ENCODE measurements around the gene PPP1R12C. TPM values are rescaled to one million over a fixed set of nuclear protein-coding genes. Genes with fewer than 3 reads are reported as not detected.

PPP1R12C gene
- total RNA-seq, 1 donor from 2014 or later, result 228 TPM

DNA sequence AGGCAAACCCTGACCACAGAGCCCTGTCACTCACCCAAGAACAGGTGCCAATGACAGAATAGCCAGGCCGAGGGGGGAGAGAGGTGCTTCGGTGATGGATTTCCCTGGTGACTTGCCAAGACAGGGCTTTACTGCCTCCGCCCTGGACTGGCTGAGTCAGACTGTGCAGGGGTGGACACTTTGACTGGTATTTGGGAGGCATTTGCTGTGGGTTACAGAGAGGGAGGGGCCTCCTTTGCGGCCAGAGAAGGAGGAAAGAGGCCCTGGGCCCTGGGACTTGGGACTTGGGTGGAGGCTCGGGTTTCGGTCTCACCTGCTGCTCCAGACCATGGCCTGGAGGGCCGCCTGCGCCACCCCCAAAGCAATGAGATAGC is 46.3 kb downstream of the PPP1R12C start:
- H3K27me3 ChIP-seq (ENCODE audit: low read depth), result peaks cover 95% of the 10 kb centered on the region
- no peak for DNase-seq
- intact Hi-C loops (cut with micrococcal nuclease), result no loop called here

DNA sequence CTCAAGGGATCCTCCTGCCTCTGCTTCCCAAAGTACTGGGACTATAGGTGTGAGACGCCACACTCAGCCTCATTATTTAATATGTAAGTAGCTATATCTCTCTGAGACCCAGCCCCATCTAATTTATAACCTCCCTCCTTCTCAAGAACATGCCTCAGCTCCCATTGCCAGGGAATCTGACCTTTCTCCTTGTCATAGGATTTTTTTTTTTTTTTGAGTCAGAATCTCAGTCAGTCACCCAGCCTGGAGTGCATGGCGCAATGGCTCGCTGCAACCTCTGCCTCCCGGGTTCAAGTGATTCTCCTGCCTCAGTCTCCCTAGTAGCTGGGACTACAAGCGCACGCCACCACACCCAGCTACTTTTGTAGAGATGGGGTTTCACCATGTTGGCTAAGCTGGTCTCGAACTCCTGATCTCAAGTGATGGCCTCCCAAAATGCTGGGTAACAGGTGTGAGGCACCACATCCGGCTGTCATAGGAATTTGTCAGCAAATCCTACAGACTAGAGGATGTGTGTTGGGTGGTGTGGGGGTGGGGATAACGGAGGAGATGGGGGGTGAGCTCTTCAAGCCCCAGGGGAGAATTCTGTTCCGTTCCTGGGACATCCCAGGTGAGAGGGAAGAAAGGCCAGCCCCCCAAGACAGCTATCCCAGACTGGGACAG is 46.8 kb downstream of the PPP1R12C start:
- H3K4me3 ChIP-seq, result no peak overlapping the region
- TF ChIP-seq, protein P1, sequence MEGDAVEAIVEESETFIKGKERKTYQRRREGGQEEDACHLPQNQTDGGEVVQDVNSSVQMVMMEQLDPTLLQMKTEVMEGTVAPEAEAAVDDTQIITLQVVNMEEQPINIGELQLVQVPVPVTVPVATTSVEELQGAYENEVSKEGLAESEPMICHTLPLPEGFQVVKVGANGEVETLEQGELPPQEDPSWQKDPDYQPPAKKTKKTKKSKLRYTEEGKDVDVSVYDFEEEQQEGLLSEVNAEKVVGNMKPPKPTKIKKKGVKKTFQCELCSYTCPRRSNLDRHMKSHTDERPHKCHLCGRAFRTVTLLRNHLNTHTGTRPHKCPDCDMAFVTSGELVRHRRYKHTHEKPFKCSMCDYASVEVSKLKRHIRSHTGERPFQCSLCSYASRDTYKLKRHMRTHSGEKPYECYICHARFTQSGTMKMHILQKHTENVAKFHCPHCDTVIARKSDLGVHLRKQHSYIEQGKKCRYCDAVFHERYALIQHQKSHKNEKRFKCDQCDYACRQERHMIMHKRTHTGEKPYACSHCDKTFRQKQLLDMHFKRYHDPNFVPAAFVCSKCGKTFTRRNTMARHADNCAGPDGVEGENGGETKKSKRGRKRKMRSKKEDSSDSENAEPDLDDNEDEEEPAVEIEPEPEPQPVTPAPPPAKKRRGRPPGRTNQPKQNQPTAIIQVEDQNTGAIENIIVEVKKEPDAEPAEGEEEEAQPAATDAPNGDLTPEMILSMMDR (IDR thresholded peaks at IDR 0.05; ENCODE audit: borderline replicate concordance), result no peak
- no peak for DNase-seq
- intact Hi-C loops (cut with micrococcal nuclease), result no loop called here
- H3K9me3 ChIP-seq (replicated peaks), result peaks cover 6% of the 10 kb centered on the region
- no peak overlapping the region for H3K27ac ChIP-seq (replicated peaks)
- H3K27me3 ChIP-seq (ENCODE audit: low read depth), result peaks cover 94% of the 10 kb centered on the region
- H3K36me3 ChIP-seq, result no peaks in the 10 kb centered on the region
- H3K4me1 ChIP-seq, result peaks cover 7% of the 10 kb centered on the region

More for the DNA sequence above, 46.3 kb downstream of the PPP1R12C start:
- Histone ChIP-seq H3K36me3 (no peaks in the 10 kb centered on the region), H3K4me1 (peaks cover 7% of the 10 kb centered on the region), H3K27ac (replicated peaks) (no peak overlapping the region), H3K9me3 (replicated peaks) (peaks cover 6% of the 10 kb centered on the region), H3K4me3 (no peak overlapping the region)
- TF ChIP-seq, protein P1 (IDR thresholded peaks at IDR 0.05; ENCODE audit: borderline replicate concordance), result no peak

DNA sequence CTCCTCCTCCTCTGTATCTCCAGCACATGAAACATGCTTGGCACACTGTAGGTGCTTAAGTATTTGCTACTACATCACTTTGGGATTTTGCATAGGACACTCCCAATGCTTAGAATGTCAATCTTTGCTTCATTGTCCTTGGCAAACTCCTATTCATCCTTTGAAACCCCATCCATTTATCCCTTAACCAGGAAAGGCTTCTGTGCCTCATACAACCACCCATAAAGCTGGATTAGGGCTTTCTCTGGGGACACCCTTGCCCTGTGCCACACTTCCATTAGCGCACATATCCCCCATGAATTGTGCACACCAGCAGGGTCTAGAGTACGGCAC is 47.6 kb downstream of the PPP1R12C start:
- Histone ChIP-seq H3K4me1 (peaks cover 7% of the 10 kb centered on the region), H3K27me3 (ENCODE audit: low read depth) (peaks cover 86% of the 10 kb centered on the region), H3K9me3 (replicated peaks) (peaks cover 6% of the 10 kb centered on the region), H3K27ac (replicated peaks) (peak overlapping the region; percentile 54), H3K4me3 (peak overlapping the region; percentile 40), H3K36me3 (no peaks in the 10 kb centered on the region)
- TF ChIP-seq, protein P1 (IDR thresholded peaks at IDR 0.05; ENCODE audit: borderline replicate concordance), result no peak
- no peak for DNase-seq
- intact Hi-C loops (cut with micrococcal nuclease), result no loop called here

DNA sequence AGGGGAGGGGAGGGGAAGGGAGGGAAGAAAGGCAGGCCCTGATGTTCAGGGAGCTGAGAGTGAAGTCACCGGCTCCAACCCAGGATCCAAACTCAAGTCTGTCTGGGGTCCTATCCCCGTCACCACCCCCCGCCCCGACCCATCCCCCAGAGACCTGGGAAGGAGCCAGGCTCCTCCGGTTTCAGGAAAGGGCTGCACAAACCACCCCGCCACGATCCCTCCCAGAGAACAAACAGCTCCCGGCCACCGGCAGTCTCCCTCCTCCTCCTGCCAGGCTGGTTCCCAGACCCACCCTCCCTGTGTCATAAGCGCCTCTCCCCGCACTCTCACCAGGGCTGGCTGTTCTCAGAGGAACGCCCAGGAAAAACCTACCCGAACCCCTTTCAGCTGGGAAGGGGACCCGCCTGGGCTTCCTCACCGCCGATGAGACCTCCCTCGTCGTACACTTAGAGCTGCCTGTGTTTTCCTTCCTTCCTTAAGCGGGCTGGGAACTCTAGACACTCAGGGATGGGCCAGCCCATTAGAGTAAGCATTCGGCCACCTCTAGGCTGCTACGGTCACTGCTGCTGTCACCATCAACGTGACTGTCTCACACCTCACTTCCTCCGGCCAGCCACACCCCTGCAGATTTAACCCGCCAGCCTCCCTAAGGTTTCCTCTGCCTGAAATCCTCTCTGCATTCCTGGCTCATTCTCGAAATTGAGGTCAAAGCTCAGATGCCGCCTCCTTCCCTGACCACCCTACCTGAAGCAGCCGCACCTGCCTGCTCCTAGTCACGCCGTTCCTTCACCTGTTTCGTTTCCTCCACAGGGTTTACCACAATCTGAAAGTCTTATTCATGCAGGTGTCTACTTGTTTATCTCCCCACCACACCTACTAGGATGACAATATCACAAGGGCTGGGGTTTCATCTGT is 48.2 kb downstream of the PPP1R12C start:
- no peak for DNase-seq
- H3K36me3 ChIP-seq, result no peaks in the 10 kb centered on the region
- H3K27me3 ChIP-seq (ENCODE audit: low read depth), result peaks cover 80% of the 10 kb centered on the region
- TF ChIP-seq, protein P1 (IDR thresholded peaks at IDR 0.05; ENCODE audit: borderline replicate concordance), result no peak
- H3K9me3 ChIP-seq (replicated peaks), result peaks cover 6% of the 10 kb centered on the region
- peak overlapping the region; percentile 54 for H3K27ac ChIP-seq (replicated peaks)
- H3K4me1 ChIP-seq, result peaks cover 7% of the 10 kb centered on the region
- intact Hi-C loops (cut with micrococcal nuclease), result no loop called here
- peak overlapping the region; percentile 40 for H3K4me3 ChIP-seq

DNA sequence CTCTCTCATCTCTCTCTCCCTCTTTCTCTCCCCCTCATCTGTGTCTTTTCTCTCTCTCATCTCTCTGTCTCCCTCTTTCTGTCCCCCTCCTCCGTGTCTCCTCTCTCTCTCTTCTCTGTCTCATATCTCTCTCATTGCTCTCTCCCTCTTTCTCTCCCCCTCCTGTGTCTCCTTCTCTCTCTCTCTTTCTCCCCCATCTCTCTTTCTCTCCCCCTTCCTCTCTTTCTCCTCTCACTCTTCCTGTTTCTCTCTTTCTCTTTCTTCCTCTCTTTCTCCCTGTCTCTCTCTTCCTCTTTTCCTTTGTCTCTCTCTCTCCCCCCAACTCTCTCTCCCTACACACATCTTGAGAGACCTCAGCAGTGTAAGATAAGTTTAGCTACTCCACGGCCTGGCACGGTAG is 49.6 kb downstream of the PPP1R12C start:
- intact Hi-C loops (cut with micrococcal nuclease), result no loop called here
- Histone ChIP-seq H3K36me3 (no peaks in the 10 kb centered on the region), H3K4me3 (no peak overlapping the region), H3K27me3 (ENCODE audit: low read depth) (peaks cover 67% of the 10 kb centered on the region), H3K9me3 (replicated peaks) (peaks cover 4% of the 10 kb centered on the region), H3K27ac (replicated peaks) (no peak overlapping the region), H3K4me1 (peaks cover 7% of the 10 kb centered on the region)
- no peak for DNase-seq
- TF ChIP-seq, protein P1 (IDR thresholded peaks at IDR 0.05; ENCODE audit: borderline replicate concordance), result no peak

Measured in left ventricle myocardium inferior (tissue), 1 donor.